ENCODE measurements around the gene ATP5MC2.

DNA sequence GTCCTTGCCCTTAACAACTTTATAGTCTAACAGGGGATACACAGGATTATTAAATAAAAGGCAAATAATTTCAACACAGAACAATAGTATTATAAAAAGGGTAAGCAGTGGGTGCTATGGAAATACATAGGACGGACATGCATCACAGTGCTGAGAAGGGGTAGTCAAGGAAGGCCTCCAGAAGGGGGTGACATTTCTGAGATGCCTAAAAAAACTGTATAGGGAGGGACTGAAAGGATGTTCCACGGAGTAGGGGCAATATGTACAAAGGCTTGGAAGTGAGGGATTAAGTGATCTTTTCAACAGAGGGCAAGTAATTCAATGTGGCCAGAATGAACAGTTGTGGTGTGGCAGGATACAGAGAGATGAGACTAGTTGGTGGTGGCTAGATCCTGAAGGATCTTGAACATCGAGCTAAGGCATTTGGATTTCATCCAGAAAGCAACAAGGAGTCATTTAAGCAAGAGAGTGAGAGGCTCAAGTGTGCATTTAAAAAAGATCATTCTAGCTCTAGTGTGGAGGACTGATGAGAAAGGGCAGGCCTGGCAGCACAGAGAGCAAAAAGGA lies 8.9 kb upstream of the ATP5MC2 start:
- TF ChIP-seq CTCF (IDR thresholded peaks at IDR 0.05) (no peak), POLR2AphosphoS5 (IDR thresholded peaks at IDR 0.05) (no peak), EP300 (IDR thresholded peaks at IDR 0.05) (no peak)

Measured in sigmoid colon (tissue), 4 donors.